Sigmoid colon (tissue), 7 donors: Measurements from ENCODE around the gene NR1I2. TPM values are rescaled to one million over a fixed set of nuclear protein-coding genes. Genes with fewer than 3 reads are reported as not detected.

ENCODE experiments used
- DNase-seq: peaks from one replicate; pipeline ENCODE4 v3.0.0-alpha.2; 2019
- H3K27ac ChIP-seq, 4 donors: fragments of 200-600 bp; sonication (generic); one replicate each; pipeline ENCODE4 v1.5.1; 2016 to 2019; ENCODE audit warnings: mild to moderate bottlenecking in 1 of 4
- H3K27me3 ChIP-seq, 3 donors: fragments of 200-600 bp; sonication (generic); one replicate each; pipeline ENCODE4 v1.5.1; 2019; ENCODE audit warnings: mild to moderate bottlenecking in 1 of 3
- H3K36me3 ChIP-seq, 4 donors: fragments of 200-600 bp; sonication (generic); one replicate each; pipeline ENCODE4 v1.5.1; 2016 to 2019
- H3K4me1 ChIP-seq, 4 donors: fragments of 200-600 bp; sonication (generic); one replicate each; pipeline ENCODE4 v1.5.1; 2017 to 2019
- H3K4me3 ChIP-seq, 4 donors: fragments of 200-600 bp; sonication (generic); one replicate each; pipeline ENCODE4 v1.5.1; 2017 to 2019; ENCODE audit warnings: mild to moderate bottlenecking in 2 of 4, moderate library complexity in 1 of 4
- H3K9me3 ChIP-seq, 4 donors: fragments of 200-600 bp in 3 of 4; sonication (generic) in 3 of 4; one replicate each; pipeline versions ENCODE4 v1.5.1 to v1.6.1; 2013 to 2019
- EP300 ChIP-seq, 4 donors: sonication (generic); formaldehyde crosslinking; IDR thresholded peaks; one replicate each; pipeline ENCODE4 v1.6.1; 2017; ENCODE audit warnings: antibody characterized with exemption in 4 of 4
- POLR2A ChIP-seq, 2 donors: fragments of 450-650 bp; IDR thresholded peaks; one replicate each; pipeline ENCODE4 v1.6.1; 2016; ENCODE audit warnings: antibody characterized with exemption in 2 of 2, mild to moderate bottlenecking in 2 of 2, moderate library complexity in 2 of 2
- POLR2AphosphoS5 ChIP-seq, 4 donors: sonication (generic); formaldehyde crosslinking; IDR thresholded peaks; one replicate each; pipeline ENCODE4 v1.6.1; 2017; ENCODE audit warnings: antibody characterized with exemption in 4 of 4
- WGBS, 2 donors: extraction: QIAGEN DNeasy Blood & Tissue Kit; methylation state at CpG; one replicate each; pipeline ENCODE4 v1.1.7; 2013; 5-methylcytosine and 5-hydroxymethylcytosine counted together
- intact Hi-C: fragments of 100-400 bp; cut with DNase I; formaldehyde crosslinking; loops from one replicate; pipeline ENCODE4 v1.15.1; 2023
- polyA plus RNA-seq, 3 donors: library from polyadenylated mRNA; stranded (reverse); fragments of 200-250 nt; gene quantifications; one replicate each; pipeline ENCODE4 v1.2.3, GENCODE V29; 2013
- total RNA-seq, 4 donors: library from RNA; depleted of rRNA; stranded (reverse); fragments of >200 nt; gene quantifications; one replicate each; pipeline ENCODE4 v1.1.0, GENCODE V29; 2016
- TF ChIP-seq, protein P1 (sequence below), 4 experiments: fragments of 450-650 bp in 3 of 4; fragments of 200-600 bp in 1 of 4; IDR thresholded peaks; one replicate each; pipeline ENCODE4 v1.5.1; 2016 to 2019; ENCODE audit warnings: antibody characterized with exemption in 4 of 4, mild to moderate bottlenecking in 3 of 4, moderate library complexity in 2 of 4
- donor health status: healthy with polysubstance abuse.
- donor health status: Bipolar disorder and iron deficiency.
- donor health status: healthy.

The NR1I2 gene
- total and polyA plus RNA-seq, 7 donors: 0.54 to 50.6 (median 33.6) TPM; not detected in 2

DNA sequence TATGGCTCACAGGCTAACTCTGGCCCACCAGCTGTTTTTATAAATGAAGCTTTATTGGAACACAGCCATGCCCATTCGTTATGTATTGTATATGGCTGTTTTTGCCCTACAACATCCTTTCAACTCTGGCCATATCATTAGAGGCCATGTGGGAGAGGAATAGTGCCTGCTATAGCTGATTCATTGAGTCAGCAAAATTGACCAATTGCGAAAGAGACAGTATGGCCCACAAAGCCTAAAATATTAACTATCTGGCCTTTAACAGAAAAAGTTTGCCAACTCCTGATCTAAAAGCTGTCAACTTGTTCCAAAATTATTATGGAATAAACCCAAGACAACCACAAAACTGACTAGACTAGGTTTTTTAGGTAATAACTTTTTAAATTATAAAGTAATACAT lies 1.4 kb downstream of the NR1I2 start:
- 76 to 84% methylated on average over 2 of the region's 2 CpGs for WGBS, 2 donors
- TF ChIP-seq EP300 (IDR thresholded peaks at IDR 0.05): no peak
- TF ChIP-seq, protein P1, sequence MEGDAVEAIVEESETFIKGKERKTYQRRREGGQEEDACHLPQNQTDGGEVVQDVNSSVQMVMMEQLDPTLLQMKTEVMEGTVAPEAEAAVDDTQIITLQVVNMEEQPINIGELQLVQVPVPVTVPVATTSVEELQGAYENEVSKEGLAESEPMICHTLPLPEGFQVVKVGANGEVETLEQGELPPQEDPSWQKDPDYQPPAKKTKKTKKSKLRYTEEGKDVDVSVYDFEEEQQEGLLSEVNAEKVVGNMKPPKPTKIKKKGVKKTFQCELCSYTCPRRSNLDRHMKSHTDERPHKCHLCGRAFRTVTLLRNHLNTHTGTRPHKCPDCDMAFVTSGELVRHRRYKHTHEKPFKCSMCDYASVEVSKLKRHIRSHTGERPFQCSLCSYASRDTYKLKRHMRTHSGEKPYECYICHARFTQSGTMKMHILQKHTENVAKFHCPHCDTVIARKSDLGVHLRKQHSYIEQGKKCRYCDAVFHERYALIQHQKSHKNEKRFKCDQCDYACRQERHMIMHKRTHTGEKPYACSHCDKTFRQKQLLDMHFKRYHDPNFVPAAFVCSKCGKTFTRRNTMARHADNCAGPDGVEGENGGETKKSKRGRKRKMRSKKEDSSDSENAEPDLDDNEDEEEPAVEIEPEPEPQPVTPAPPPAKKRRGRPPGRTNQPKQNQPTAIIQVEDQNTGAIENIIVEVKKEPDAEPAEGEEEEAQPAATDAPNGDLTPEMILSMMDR (IDR thresholded peaks at IDR 0.05): no peak
- TF ChIP-seq POLR2AphosphoS5 (IDR thresholded peaks at IDR 0.05): no peak
- TF ChIP-seq POLR2A (IDR thresholded peaks at IDR 0.05): no peak
- no peak overlapping the region for H3K4me3 ChIP-seq
- H3K27me3 ChIP-seq: no peaks in the 10 kb centered on the region
- H3K36me3 ChIP-seq: no peaks in the 10 kb centered on the region
- intact Hi-C loops: no loop called here
- H3K4me1 ChIP-seq: no peaks in the 10 kb centered on the region
- H3K27ac ChIP-seq: no peak overlapping the region
- no peak for DNase-seq
- no peaks in the 10 kb centered on the region for H3K9me3 ChIP-seq

DNA sequence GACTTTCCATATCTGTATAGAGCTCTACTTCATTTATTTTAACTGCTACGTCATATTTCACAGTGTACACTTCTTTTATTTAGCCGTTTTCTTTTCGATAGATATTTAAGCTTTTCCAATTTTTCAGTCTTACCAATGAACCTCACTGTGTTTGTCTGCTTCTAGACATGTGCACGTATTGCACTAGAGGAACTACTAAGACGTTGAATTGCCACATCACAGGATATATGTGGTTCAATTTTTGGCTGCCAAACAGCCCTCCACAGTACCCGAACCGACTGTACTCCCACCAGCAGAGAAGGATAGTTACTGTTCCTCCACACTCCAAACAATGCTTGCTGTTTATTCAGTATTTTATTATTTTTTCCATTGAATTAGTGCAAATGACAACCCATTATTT lies 2.0 kb downstream of the NR1I2 start:
- intact Hi-C loops: no loop called here
- Histone ChIP-seq H3K27ac (no peak overlapping the region), H3K36me3 (no peaks in the 10 kb centered on the region), H3K9me3 (no peaks in the 10 kb centered on the region), H3K4me1 (no peaks in the 10 kb centered on the region), H3K4me3 (no peak overlapping the region), H3K27me3 (no peaks in the 10 kb centered on the region)
- 71 to 86% methylated on average over 7 of the region's 7 CpGs for WGBS, 2 donors
- no peak for DNase-seq
- TF ChIP-seq POLR2A (IDR thresholded peaks at IDR 0.05) (no peak), EP300 (IDR thresholded peaks at IDR 0.05) (no peak), POLR2AphosphoS5 (IDR thresholded peaks at IDR 0.05) (no peak)
- TF ChIP-seq, protein P1 (IDR thresholded peaks at IDR 0.05): no peak

DNA sequence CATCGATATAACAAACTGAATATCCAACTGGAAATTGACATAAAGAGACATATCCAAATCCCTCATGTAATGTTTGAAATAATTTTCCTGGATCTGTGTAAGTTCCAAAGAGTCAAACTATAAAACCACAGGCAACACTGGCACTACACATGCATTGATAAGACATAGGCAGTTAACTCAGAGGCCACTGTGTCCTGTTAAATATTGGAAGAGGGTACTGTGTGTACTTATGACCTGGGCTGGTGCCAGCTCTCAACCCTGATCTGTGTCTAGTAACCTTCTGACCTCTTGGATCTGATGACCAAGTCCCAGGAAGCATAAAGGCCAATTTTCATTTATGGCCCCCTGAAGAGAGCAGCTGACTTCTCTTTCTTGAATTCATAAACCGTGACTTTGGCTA lies 4.5 kb downstream of the NR1I2 start:
- H3K27ac ChIP-seq: no peak overlapping the region
- intact Hi-C loops: no loop called here
- H3K27me3 ChIP-seq: no peaks in the 10 kb centered on the region
- 73 to 88% methylated on average over 2 of the region's 2 CpGs for WGBS, 2 donors
- H3K9me3 ChIP-seq: no peaks in the 10 kb centered on the region
- TF ChIP-seq POLR2A (IDR thresholded peaks at IDR 0.05): no peak
- TF ChIP-seq EP300 (IDR thresholded peaks at IDR 0.05): no peak
- TF ChIP-seq, protein P1 (IDR thresholded peaks at IDR 0.05): no peak
- TF ChIP-seq POLR2AphosphoS5 (IDR thresholded peaks at IDR 0.05): no peak
- DNase-seq: no peak
- H3K4me3 ChIP-seq: no peak overlapping the region
- H3K4me1 ChIP-seq: no peaks in the 10 kb centered on the region
- no peaks in the 10 kb centered on the region for H3K36me3 ChIP-seq

DNA sequence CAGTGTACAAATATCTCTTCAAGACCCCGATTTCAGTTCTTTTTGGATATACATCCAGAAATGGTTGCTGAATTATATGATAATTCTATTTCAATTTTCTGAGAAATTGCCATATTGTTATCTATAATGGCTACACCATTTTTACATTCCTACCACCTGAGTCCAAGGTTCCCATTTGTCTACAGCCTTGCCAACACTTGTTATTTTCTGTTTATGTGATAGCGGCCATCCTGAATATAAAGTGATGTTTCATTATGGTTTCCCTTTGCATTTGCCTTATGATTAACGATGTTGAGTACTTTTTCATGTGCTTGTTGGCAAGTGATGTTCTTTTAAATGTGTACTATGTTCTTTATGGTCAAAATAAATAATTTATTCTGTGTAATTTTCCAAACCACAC lies 8.5 kb downstream of the NR1I2 start:
- H3K4me3 ChIP-seq: no peak overlapping the region
- TF ChIP-seq POLR2AphosphoS5 (IDR thresholded peaks at IDR 0.05): no peak
- no peak for TF ChIP-seq POLR2A (IDR thresholded peaks at IDR 0.05)
- TF ChIP-seq, protein P1 (IDR thresholded peaks at IDR 0.05): no peak
- no peak for TF ChIP-seq EP300 (IDR thresholded peaks at IDR 0.05)
- no peak for DNase-seq
- 95 to 97% methylated on average over 3 of the region's 3 CpGs for WGBS, 2 donors
- H3K36me3 ChIP-seq: no peaks in the 10 kb centered on the region
- intact Hi-C loops: no loop called here
- no peaks in the 10 kb centered on the region for H3K4me1 ChIP-seq
- H3K9me3 ChIP-seq: no peaks in the 10 kb centered on the region
- H3K27ac ChIP-seq: no peak overlapping the region
- H3K27me3 ChIP-seq: no peaks in the 10 kb centered on the region

DNA sequence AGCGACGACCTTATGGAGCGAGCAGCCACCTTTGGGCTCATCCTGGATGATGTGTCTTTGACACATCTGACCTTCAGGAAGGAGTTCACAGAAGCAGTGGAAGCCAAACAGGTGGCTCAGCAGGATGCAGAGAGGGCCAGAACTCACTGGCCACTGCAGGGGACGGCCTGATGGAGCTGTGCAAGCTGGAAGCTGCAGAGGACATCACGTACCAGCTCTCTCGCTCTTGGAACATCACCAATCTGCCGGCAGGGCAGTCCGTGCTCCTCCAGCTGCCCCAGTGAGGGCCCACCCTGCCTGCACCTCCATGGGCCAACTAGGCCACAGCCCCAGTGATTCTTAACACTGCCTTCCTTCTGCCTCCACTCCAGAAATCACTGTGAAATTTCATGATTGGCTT lies 10.4 kb downstream of the NR1I2 start:
- intact Hi-C loops: no loop called here
- H3K36me3 ChIP-seq: no peaks in the 10 kb centered on the region
- no peak overlapping the region for H3K27ac ChIP-seq
- no peak for DNase-seq
- 95 to 97% methylated on average over 8 of the region's 8 CpGs for WGBS, 2 donors
- no peaks in the 10 kb centered on the region for H3K4me1 ChIP-seq
- TF ChIP-seq EP300 (IDR thresholded peaks at IDR 0.05): no peak
- no peaks in the 10 kb centered on the region for H3K9me3 ChIP-seq
- H3K4me3 ChIP-seq: no peak overlapping the region
- no peaks in the 10 kb centered on the region for H3K27me3 ChIP-seq
